ENCODE measurements around the gene SEM1.

DNA sequence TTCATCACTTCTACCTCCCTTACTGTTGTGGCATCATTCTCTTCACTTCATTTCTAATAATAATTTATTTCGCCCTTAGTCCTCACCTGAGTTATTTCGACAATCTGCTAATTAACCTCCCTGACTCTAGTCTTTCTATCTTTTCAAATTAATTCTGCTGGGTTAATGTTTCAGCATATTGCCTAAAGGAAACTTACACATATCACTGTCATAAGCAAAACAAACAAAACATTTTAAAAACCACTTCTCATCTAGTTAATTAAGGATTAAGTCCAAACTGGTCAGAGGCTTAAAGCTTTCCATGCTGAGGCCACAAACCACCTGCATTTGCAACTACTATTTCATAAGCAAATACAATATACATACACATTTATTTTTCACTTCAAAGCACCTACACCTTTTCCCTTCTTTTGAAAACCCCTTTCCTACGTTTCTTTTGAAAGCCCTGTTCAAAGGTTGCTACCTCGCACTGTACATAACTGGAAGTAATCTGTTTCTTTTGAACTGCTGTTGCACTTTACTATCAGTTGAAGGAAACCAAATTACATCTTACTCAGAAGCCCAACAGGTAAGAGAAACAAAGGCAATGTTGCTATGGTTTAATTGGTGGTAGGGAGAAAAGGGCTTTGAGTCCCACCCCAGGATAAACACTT, 10.3 kb downstream of the SEM1 start:
- TF ChIP-seq, protein P1, sequence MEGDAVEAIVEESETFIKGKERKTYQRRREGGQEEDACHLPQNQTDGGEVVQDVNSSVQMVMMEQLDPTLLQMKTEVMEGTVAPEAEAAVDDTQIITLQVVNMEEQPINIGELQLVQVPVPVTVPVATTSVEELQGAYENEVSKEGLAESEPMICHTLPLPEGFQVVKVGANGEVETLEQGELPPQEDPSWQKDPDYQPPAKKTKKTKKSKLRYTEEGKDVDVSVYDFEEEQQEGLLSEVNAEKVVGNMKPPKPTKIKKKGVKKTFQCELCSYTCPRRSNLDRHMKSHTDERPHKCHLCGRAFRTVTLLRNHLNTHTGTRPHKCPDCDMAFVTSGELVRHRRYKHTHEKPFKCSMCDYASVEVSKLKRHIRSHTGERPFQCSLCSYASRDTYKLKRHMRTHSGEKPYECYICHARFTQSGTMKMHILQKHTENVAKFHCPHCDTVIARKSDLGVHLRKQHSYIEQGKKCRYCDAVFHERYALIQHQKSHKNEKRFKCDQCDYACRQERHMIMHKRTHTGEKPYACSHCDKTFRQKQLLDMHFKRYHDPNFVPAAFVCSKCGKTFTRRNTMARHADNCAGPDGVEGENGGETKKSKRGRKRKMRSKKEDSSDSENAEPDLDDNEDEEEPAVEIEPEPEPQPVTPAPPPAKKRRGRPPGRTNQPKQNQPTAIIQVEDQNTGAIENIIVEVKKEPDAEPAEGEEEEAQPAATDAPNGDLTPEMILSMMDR (IDR thresholded peaks at IDR 0.05; ENCODE audit: insufficient read depth, low read depth, low read length): no peak
- no peak for TF ChIP-seq EZH2 (IDR thresholded peaks at IDR 0.05; ENCODE audit: insufficient read depth, low read length)
